ENCODE measurements around the gene AGRN.

- TF ChIP-seq SIN3A (IDR thresholded peaks at IDR 0.05; ENCODE audit: low read depth), result no peak
- TF ChIP-seq EZH2 (IDR thresholded peaks at IDR 0.05), result no peak
- TF ChIP-seq CEBPB (IDR thresholded peaks at IDR 0.05; ENCODE audit: low read depth), result no peak
- TF ChIP-seq CTCF (IDR thresholded peaks at IDR 0.05 in 2 of 3, conservative IDR thresholded peaks at IDR 0.05 in 1 of 3; ENCODE audit: borderline replicate concordance in 1 of 3, insufficient read depth in 1 of 3, low read depth in 2 of 3, low read length in 2 of 3), result no peak
Measured at GRCh38 chr1:978069-978834, 41.7 kb upstream of the AGRN start.

Measured in HCT116 (cell line).